ENCODE data around the gene IFI27.

DNA sequence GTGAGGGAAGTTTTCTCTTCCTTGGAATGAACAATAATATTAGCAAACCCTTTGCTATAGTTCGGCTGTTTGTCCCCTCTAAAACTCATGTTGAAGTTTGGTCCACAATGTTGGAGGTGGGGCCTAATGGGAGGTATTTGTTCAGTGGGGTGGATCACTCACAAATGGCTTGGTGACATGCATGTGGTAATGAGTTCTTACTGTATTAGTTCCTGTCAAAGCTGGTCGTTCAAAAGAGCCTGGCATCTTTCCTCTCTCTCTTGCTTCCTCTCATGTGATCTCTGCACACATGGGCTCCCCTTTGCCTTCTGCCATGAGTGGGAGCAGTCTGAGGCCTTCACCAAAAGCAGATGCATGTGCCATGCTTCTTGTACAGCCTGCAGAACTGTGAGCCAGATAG, 50.5 kb downstream of the IFI27 start:
- TF ChIP-seq SREBF2 (CRISPR knock-in tag; IDR thresholded peaks at IDR 0.05) (no peak), SPI1 (IDR thresholded peaks at IDR 0.05; ENCODE audit: borderline replicate concordance, low read depth, low read length) (no peak), EP300 (IDR thresholded peaks at IDR 0.05; ENCODE audit: low read length) (no peak), ZNF263 (CRISPR knock-in tag; IDR thresholded peaks at IDR 0.05; ENCODE audit: borderline replicate concordance) (no peak), POLR2A (conservative IDR thresholded peaks at IDR 0.05) (no peak), ZNF274 (IDR thresholded peaks at IDR 0.05; ENCODE audit: borderline replicate concordance, low read depth, low read length) (no peak), RNF2 (IDR thresholded peaks at IDR 0.05) (no peak), KDM4B (IDR thresholded peaks at IDR 0.05; ENCODE audit: borderline replicate concordance in 2 of 2, low read depth in 1 of 2) (no peak), SMARCB1 (IDR thresholded peaks at IDR 0.05; ENCODE audit: insufficient read length, low read depth) (no peak)
- TF ChIP-seq, protein P1, sequence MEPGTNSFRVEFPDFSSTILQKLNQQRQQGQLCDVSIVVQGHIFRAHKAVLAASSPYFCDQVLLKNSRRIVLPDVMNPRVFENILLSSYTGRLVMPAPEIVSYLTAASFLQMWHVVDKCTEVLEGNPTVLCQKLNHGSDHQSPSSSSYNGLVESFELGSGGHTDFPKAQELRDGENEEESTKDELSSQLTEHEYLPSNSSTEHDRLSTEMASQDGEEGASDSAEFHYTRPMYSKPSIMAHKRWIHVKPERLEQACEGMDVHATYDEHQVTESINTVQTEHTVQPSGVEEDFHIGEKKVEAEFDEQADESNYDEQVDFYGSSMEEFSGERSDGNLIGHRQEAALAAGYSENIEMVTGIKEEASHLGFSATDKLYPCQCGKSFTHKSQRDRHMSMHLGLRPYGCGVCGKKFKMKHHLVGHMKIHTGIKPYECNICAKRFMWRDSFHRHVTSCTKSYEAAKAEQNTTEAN (CRISPR knock-in tag; IDR thresholded peaks at IDR 0.05), result no peak
- TF ChIP-seq, protein P2, sequence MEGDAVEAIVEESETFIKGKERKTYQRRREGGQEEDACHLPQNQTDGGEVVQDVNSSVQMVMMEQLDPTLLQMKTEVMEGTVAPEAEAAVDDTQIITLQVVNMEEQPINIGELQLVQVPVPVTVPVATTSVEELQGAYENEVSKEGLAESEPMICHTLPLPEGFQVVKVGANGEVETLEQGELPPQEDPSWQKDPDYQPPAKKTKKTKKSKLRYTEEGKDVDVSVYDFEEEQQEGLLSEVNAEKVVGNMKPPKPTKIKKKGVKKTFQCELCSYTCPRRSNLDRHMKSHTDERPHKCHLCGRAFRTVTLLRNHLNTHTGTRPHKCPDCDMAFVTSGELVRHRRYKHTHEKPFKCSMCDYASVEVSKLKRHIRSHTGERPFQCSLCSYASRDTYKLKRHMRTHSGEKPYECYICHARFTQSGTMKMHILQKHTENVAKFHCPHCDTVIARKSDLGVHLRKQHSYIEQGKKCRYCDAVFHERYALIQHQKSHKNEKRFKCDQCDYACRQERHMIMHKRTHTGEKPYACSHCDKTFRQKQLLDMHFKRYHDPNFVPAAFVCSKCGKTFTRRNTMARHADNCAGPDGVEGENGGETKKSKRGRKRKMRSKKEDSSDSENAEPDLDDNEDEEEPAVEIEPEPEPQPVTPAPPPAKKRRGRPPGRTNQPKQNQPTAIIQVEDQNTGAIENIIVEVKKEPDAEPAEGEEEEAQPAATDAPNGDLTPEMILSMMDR (IDR thresholded peaks at IDR 0.05 in 2 of 3, conservative IDR thresholded peaks at IDR 0.05 in 1 of 3; ENCODE audit: insufficient read depth in 2 of 3, low read depth in 1 of 3, low read length in 3 of 3), result no peak
- TF ChIP-seq, protein P3, sequence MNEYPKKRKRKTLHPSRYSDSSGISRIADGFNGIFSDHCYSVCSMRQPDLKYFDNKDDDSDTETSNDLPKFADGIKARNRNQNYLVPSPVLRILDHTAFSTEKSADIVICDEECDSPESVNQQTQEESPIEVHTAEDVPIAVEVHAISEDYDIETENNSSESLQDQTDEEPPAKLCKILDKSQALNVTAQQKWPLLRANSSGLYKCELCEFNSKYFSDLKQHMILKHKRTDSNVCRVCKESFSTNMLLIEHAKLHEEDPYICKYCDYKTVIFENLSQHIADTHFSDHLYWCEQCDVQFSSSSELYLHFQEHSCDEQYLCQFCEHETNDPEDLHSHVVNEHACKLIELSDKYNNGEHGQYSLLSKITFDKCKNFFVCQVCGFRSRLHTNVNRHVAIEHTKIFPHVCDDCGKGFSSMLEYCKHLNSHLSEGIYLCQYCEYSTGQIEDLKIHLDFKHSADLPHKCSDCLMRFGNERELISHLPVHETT (CRISPR knock-in tag; conservative IDR thresholded peaks at IDR 0.05 in 1 of 2, IDR thresholded peaks at IDR 0.05 in 1 of 2), result no peak
